Heart left ventricle (tissue), 13 donors: ENCODE measurements around the gene STAG1.

Experiments used
- CTCF ChIP-seq, 12 donors: fragments of 200-600 bp; sonication (generic) in 4 of 12; IDR thresholded peaks; one replicate each; pipeline versions ENCODE4 v1.5.0 to v1.8.0; 2018 to 2022; ENCODE audit warnings: antibody characterized with exemption in 12 of 12, mild to moderate bottlenecking in 5 of 12
- POLR2A ChIP-seq, 2 donors: fragments of 450-650 bp; IDR thresholded peaks; one replicate each; pipeline ENCODE4 v1.6.1; 2017; ENCODE audit warnings: antibody characterized with exemption in 2 of 2, mild to moderate bottlenecking in 2 of 2, moderate library complexity in 2 of 2
- donor health status: ischemic (EF 13 %, LVEDD 7.1; RV severe dilation, severe dysfunction).
- donor health status: DM: no; HTN: yes; CAD: no.
- donor health status: DM: no; HTN: no; CAD: no.
- donor health status: ischemic (EF 25% LVEDD 6.9; RV normal size, moderate dysfunction).
- donor health status: ischemic (EF 25% LVEDD 5.7; RV mildly dilated, moderate dysfunction).
- donor health status: ischemic (EF 35%, LVEDD 5.7; RV mildly dilated, moderate dysfunction).
- donor health status: nonischemic (EF 11% LVEDD 7.7; RV severe dilation, severe dysfunction).
- donor health status: DM: yes; HTN: yes; CAD: no.
- donor health status: PGD.
- donor health status: ischemic (EF 29% LVEDD 5.4; RV normal size, mild dysfunction).
- donor health status: nonischemic (EF 23%, LVEDD 6.1; RV moderate dilation, normal function).

GRCh38 chr3:136720091-136720490, 32.1 kb downstream of the STAG1 start:
- no peak for TF ChIP-seq POLR2A (IDR thresholded peaks at IDR 0.05)
- TF ChIP-seq CTCF (IDR thresholded peaks at IDR 0.05) = no peak
